ENCODE results near the gene KAZN. TPM values are rescaled to one million over a fixed set of nuclear protein-coding genes. Genes with fewer than 3 reads are reported as not detected.

Gene KAZN
- total and polyA plus RNA-seq, 2 of the 8 experiments (the other 6 are each of a cell fraction or from before 2014, with no cell fraction given), result 3.7 to 11.8 TPM

DNA sequence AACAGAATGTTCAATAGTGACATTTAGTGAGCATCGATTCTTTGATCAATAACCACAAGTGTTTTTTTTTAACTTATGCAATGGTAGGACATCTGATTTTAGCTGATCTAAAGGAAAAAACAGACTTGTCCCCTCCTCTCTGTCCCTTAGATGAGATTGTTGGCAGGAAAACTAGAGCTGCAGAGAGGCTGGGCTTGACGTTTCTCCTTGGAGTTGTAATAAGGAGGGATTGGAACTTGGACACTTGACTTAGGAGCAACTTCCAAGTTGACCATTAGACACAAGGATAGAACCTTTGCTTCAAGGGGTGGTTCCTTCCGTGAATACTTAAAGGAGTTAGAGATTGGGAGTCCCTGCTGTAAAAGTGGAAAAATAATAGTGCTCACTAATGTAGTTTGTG, 49.9 kb downstream of the KAZN start:
- Histone ChIP-seq H2BK120ac (replicated peaks; ENCODE audit: low read depth, low read length) (no peak overlapping the region), H3K23ac (ENCODE audit: insufficient read length) (no peak overlapping the region), H3K4me2 (ENCODE audit: insufficient read depth in 1 of 2, low read depth in 2 of 2, low read length in 2 of 2) (no peak overlapping the region), H4K5ac (ENCODE audit: insufficient read length, low read depth, low read length) (no peak overlapping the region), H3K9me3 (ENCODE audit: insufficient read depth in 2 of 2, low read depth in 1 of 2, low read length in 1 of 2) (peaks cover 6 to 8% of the 10 kb centered on the region in 2 experiments; a peak in 2 of 4 replicates), H3K4me1 (replicated peaks in 1 of 4; ENCODE audit: control insufficient read depth in 3 of 4, insufficient read depth in 4 of 4, low read length in 3 of 4) (no peaks in the 10 kb centered on the region), H2BK20ac (ENCODE audit: low read length) (no peak overlapping the region), H2BK12ac (ENCODE audit: low read depth, low read length) (no peak overlapping the region), H2AK5ac (ENCODE audit: low read depth, low read length) (no peak overlapping the region), H4K20me1 (replicated peaks in 1 of 2; ENCODE audit: control insufficient read depth in 1 of 2, insufficient read depth in 2 of 2, low read length in 2 of 2) (peaks cover 0 to 2% of the 10 kb centered on the region in 2 experiments), H3K14ac (ENCODE audit: insufficient read length) (no peak overlapping the region), H3K23me2 (ENCODE audit: low read depth, low read length) (no peaks in the 10 kb centered on the region; the same call in 1 of the 2 replicates), H2BK15ac (ENCODE audit: low read length) (no peak overlapping the region), H3K79me2 (ENCODE audit: control insufficient read depth in 1 of 2, insufficient read depth in 2 of 2, low read length in 2 of 2) (no peaks in the 10 kb centered on the region; a peak in 1 of 4 replicates), H3K4ac (replicated peaks; ENCODE audit: insufficient read length, low read depth, low read length) (no peak overlapping the region), H3K4me3 (ENCODE audit: extremely low read depth in 1 of 4, insufficient read depth in 2 of 4, low read depth in 3 of 4, low read length in 4 of 4) (no peak overlapping the region), H3K36me3 (ENCODE audit: control insufficient read depth in 2 of 4, insufficient read depth in 4 of 4, low read length in 3 of 4) (no peaks in the 10 kb centered on the region), H4K8ac (ENCODE audit: extremely low read depth, insufficient read depth, low read length) (no peak overlapping the region), H4K91ac (replicated peaks; ENCODE audit: insufficient read length, low read length) (no peak overlapping the region), H3K18ac (ENCODE audit: extremely low read depth, low read length) (no peak overlapping the region), H3K79me1 (ENCODE audit: low read depth, low read length) (no peaks in the 10 kb centered on the region), H3K27me3 (replicated peaks in 1 of 4; ENCODE audit: control insufficient read depth in 3 of 4, extremely low read depth in 1 of 4, insufficient read depth in 3 of 4, low read length in 3 of 4) (no peaks in the 10 kb centered on the region), H3K56ac (replicated peaks; ENCODE audit: insufficient read length, low read depth, low read length) (no peak overlapping the region), H2AFZ (ENCODE audit: low read length) (no peak overlapping the region), H3K9ac (replicated peaks in 1 of 4; ENCODE audit: extremely low read depth in 1 of 4, low read depth in 3 of 4, low read length in 3 of 4) (no peak overlapping the region), H2BK5ac (ENCODE audit: low read depth, low read length) (no peak overlapping the region), H3K27ac (ENCODE audit: low read depth, low read length) (no peak overlapping the region)
- 86% methylated on average over 3 of the region's 3 CpGs; no CpG with 5 or more reads in 1 of the 2 experiments for WGBS, 2 experiments (ENCODE audit: extremely low coverage in 1 of 2, insufficient coverage in 1 of 2, insufficient read length in 1 of 2, insufficient replicate concordance in 2 of 2, low coverage in 1 of 2, low lambda C conversion rate in 2 of 2, missing lambda C conversion rate in 1 of 2)
- FAIRE-seq (no peak), DNase-seq (ENCODE audit: low read depth in 1 of 2, low spot score in 2 of 2) (no peak)
- CTCF ChIA-PET (ENCODE audit: partially characterized antibody), result interaction anchor here (1.1 kb wide), 1 partner anchor 9 kb away, joined by 3 read pairs; no protein-coding TSS in a partner anchor
- POLR2A ChIA-PET (ENCODE audit: partially characterized antibody), result no interaction called here
- TF ChIP-seq SP1 (IDR thresholded peaks at IDR 0.05; ENCODE audit: low read depth, low read length) (no peak), HDAC2 (IDR thresholded peaks at IDR 0.05; ENCODE audit: borderline replicate concordance in 1 of 2, low read depth in 2 of 2, low read length in 2 of 2) (no peak), TCF12 (IDR thresholded peaks at IDR 0.05; ENCODE audit: low read depth, low read length) (no peak), POLR2A (IDR thresholded peaks at IDR 0.05; ENCODE audit: control extremely low read depth in 1 of 2, low read depth in 2 of 2, low read length in 2 of 2) (no peak), RXRA (IDR thresholded peaks at IDR 0.05; ENCODE audit: insufficient read depth, low read depth, low read length) (no peak), TBP (IDR thresholded peaks at IDR 0.05; ENCODE audit: low read depth, low read length) (no peak), CBX5 (IDR thresholded peaks at IDR 0.05; ENCODE audit: low read depth, low read length) (no peak)
- TF ChIP-seq, protein P1, sequence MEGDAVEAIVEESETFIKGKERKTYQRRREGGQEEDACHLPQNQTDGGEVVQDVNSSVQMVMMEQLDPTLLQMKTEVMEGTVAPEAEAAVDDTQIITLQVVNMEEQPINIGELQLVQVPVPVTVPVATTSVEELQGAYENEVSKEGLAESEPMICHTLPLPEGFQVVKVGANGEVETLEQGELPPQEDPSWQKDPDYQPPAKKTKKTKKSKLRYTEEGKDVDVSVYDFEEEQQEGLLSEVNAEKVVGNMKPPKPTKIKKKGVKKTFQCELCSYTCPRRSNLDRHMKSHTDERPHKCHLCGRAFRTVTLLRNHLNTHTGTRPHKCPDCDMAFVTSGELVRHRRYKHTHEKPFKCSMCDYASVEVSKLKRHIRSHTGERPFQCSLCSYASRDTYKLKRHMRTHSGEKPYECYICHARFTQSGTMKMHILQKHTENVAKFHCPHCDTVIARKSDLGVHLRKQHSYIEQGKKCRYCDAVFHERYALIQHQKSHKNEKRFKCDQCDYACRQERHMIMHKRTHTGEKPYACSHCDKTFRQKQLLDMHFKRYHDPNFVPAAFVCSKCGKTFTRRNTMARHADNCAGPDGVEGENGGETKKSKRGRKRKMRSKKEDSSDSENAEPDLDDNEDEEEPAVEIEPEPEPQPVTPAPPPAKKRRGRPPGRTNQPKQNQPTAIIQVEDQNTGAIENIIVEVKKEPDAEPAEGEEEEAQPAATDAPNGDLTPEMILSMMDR (IDR thresholded peaks at IDR 0.05; ENCODE audit: control extremely low read depth in 1 of 3, insufficient read depth in 1 of 3, low read depth in 1 of 3, low read length in 3 of 3), result no peak
- TF ChIP-seq, protein P2, sequence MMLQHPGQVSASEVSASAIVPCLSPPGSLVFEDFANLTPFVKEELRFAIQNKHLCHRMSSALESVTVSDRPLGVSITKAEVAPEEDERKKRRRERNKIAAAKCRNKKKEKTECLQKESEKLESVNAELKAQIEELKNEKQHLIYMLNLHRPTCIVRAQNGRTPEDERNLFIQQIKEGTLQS (IDR thresholded peaks at IDR 0.05; ENCODE audit: insufficient read depth, low read depth, low read length), result no peak
